GM12801 (cell line): ENCODE measurements around the gene CEMIP2.

ENCODE experiments used
- TF ChIP-seq, protein P1 (sequence below): IDR thresholded peaks from one replicate; pipeline ENCODE4 v1.5.1; 2011; ENCODE audit warnings: control low read depth; ENCODE audit not compliant: insufficient read length; ENCODE audit errors: extremely low read depth

Gene CEMIP2

GRCh38 chr9:71801826-71802225 is 33.5 kb upstream of the CEMIP2 start:
- TF ChIP-seq, protein P1, sequence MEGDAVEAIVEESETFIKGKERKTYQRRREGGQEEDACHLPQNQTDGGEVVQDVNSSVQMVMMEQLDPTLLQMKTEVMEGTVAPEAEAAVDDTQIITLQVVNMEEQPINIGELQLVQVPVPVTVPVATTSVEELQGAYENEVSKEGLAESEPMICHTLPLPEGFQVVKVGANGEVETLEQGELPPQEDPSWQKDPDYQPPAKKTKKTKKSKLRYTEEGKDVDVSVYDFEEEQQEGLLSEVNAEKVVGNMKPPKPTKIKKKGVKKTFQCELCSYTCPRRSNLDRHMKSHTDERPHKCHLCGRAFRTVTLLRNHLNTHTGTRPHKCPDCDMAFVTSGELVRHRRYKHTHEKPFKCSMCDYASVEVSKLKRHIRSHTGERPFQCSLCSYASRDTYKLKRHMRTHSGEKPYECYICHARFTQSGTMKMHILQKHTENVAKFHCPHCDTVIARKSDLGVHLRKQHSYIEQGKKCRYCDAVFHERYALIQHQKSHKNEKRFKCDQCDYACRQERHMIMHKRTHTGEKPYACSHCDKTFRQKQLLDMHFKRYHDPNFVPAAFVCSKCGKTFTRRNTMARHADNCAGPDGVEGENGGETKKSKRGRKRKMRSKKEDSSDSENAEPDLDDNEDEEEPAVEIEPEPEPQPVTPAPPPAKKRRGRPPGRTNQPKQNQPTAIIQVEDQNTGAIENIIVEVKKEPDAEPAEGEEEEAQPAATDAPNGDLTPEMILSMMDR, result no peak

DNA sequence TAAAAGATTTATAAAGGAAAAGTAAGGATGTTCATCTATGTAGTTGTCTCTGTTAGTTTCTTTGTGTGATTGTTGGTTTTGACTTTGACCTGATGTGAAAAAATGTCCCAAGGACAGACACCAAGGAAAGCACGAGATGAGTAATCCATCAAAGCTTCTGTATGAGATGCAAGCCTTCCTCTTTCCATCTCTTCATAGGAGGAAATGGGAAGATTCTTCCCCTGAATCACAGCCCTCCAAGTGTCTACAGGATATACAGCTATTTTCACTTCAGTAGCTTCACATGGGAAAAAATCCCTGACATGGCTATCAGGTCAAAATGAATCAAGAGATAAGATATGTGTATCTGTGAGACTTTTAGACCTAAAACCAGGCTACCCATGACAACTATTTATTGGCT is 29.0 kb upstream of the CEMIP2 start:
- TF ChIP-seq, protein P1, result no peak

DNA sequence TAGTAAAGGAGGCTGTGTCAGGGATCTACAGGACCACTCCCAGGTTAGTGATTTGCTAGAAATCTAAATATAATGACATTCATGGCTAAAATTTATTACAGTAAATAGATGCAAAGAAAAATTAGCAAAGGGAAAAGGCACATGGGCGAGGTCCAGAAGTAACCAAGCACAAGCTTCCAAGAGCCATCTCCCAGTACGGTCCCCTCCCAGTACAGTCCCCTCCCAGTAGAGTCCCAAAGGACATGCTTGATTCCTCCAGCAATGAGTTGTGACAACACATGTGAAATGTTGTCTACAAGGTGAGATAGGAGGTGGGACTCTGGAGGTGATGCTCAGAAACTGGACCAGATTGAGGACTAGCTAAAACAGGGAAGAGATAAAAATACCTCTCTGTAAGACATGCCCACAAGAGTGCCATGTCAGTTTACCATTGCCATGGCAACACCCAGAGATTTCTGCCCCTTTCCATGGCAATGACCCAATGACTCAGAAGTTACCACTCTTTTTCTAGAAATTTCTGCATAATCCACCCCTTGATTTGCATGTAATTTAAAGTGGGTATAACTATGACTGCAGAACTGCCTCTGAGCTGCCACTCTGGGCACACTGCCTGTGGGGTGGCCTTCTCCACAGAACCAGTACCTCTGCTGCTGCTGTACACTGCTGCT is 27.9 kb upstream of the CEMIP2 start:
- TF ChIP-seq, protein P1, result no peak

DNA sequence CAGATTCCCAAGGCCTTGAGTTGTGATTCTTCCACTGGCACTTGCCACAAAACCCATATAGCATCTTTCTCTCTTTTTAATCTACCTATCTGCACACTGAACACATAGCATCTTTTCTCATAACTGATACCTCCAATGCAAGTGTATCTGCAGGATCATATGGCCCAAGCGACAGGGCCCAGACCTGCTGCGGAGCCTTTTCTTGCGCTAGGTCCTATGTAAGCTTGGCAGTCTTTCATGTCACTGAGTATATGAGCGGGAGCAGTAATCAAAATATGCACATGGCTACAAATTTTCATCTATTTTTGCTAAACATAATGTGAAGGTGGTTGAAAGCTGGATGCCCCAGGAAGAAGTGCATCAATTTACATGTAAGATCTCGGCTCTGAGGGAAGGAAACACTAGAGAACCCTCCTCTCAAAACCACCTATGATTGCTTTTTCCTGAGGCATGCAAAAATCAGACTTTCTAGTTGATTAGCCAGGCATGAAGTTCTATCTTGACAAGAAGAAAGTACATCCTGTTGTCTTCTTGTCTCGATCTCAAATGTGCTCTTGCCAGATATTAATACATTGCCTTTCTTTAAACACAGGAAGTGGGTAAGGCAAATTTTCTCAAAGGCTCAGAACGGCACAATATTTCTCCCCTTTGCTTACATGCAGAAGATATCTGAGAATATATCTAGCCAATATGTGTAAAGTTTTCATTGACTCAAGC is 26.9 kb upstream of the CEMIP2 start:
- TF ChIP-seq, protein P1, result no peak

- TF ChIP-seq, protein P1, result no peak
Observed at GRCh38 chr9:71793386-71794105, 25.2 kb upstream of the CEMIP2 start.

GRCh38 chr9:71791875-71792274 is 23.6 kb upstream of the CEMIP2 start:
- TF ChIP-seq, protein P1, result no peak

DNA sequence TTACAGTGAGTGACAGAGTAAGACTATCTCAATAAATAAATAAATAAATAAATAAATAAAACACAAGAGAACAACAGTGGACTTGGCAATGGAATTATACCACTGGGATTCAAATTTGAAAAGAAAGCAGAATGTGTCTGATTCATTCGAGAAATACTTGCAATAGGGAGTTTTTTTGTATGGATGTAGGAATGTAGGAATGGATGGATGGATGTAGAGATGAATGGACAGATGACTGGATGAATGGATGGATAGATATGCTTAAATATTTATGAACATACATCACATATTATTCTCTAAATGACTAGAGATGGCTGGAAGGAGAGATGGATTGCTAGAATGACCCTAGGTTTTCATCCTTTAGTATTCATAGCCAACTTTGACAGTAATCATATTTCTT is 22.0 kb upstream of the CEMIP2 start:
- TF ChIP-seq, protein P1, result no peak
